ENCODE data around the gene RP2.

RP2 gene

DNA sequence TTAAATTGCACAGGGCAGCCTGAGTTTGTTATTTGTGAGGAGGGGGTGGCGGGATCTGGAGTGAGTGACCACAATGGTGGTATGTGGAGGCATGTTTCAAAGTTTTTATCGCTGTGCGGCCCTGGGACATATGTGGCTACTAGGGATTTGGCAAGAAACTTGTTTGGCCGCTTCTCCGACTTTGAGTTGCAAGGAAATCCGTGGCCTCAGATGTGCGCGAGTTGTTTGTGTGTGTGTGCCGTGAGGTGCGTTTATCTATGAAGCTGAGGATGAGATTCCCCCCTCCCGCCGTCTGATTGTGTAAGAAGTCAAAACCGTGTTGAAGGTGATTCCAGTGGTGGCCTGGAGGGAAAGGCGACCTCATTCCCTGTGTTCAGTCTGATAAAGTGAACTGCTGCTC, 76.8 kb downstream of the RP2 start:
- Histone ChIP-seq H3K9me2 (ENCODE audit: low read depth, low read length) (no peaks in the 10 kb centered on the region), H3K4me2 (ENCODE audit: low read length) (peak overlapping the region; percentile 81), H3K79me2 (ENCODE audit: insufficient read depth, low read length) (no peaks in the 10 kb centered on the region), H2AFZ (ENCODE audit: low read length) (no peak overlapping the region), H3K27ac (ENCODE audit: low read depth, low read length, poor library complexity, severe bottlenecking) (no peak overlapping the region), H4K20me1 (ENCODE audit: insufficient read depth, low read length) (no peaks in the 10 kb centered on the region), H3K4me3 (ENCODE audit: low read depth, low read length, poor library complexity, severe bottlenecking) (peak overlapping the region; percentile 77), H3K27me3 (ENCODE audit: insufficient read depth, low read length) (no peaks in the 10 kb centered on the region), H3K9me3 (ENCODE audit: low read length) (no peaks in the 10 kb centered on the region), H3K36me3 (ENCODE audit: insufficient read depth, low read length) (no peaks in the 10 kb centered on the region), H3K9ac (ENCODE audit: low read length) (peak overlapping the region; percentile 63), H3K4me1 (ENCODE audit: insufficient read depth, low read length, severe bottlenecking) (peaks cover 5% of the 10 kb centered on the region), H3F3A (ENCODE audit: insufficient read depth, low read length) (no peaks in the 10 kb centered on the region)
- no peak for TF ChIP-seq EZH2 (IDR thresholded peaks at IDR 0.05; ENCODE audit: borderline replicate concordance, low read length)
- TF ChIP-seq, protein P1, sequence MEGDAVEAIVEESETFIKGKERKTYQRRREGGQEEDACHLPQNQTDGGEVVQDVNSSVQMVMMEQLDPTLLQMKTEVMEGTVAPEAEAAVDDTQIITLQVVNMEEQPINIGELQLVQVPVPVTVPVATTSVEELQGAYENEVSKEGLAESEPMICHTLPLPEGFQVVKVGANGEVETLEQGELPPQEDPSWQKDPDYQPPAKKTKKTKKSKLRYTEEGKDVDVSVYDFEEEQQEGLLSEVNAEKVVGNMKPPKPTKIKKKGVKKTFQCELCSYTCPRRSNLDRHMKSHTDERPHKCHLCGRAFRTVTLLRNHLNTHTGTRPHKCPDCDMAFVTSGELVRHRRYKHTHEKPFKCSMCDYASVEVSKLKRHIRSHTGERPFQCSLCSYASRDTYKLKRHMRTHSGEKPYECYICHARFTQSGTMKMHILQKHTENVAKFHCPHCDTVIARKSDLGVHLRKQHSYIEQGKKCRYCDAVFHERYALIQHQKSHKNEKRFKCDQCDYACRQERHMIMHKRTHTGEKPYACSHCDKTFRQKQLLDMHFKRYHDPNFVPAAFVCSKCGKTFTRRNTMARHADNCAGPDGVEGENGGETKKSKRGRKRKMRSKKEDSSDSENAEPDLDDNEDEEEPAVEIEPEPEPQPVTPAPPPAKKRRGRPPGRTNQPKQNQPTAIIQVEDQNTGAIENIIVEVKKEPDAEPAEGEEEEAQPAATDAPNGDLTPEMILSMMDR (IDR thresholded peaks at IDR 0.05; ENCODE audit: low read length) = no peak

GRCh38 chrX:46916273-46916672, 79.4 kb downstream of the RP2 start:
- Histone ChIP-seq H3K9me2 (ENCODE audit: low read depth, low read length) (no peaks in the 10 kb centered on the region), H3K9me3 (ENCODE audit: low read length) (no peaks in the 10 kb centered on the region), H3K27ac (ENCODE audit: low read depth, low read length, poor library complexity, severe bottlenecking) (no peak overlapping the region), H4K20me1 (ENCODE audit: insufficient read depth, low read length) (no peaks in the 10 kb centered on the region), H3K4me1 (ENCODE audit: insufficient read depth, low read length, severe bottlenecking) (peaks cover 5% of the 10 kb centered on the region), H2AFZ (ENCODE audit: low read length) (no peak overlapping the region), H3K36me3 (ENCODE audit: insufficient read depth, low read length) (no peaks in the 10 kb centered on the region), H3F3A (ENCODE audit: insufficient read depth, low read length) (no peaks in the 10 kb centered on the region), H3K4me2 (ENCODE audit: low read length) (no peak overlapping the region), H3K4me3 (ENCODE audit: low read depth, low read length, poor library complexity, severe bottlenecking) (no peak overlapping the region), H3K9ac (ENCODE audit: low read length) (no peak overlapping the region), H3K27me3 (ENCODE audit: insufficient read depth, low read length) (no peaks in the 10 kb centered on the region; the same call in 1 of the 2 replicates), H3K79me2 (ENCODE audit: insufficient read depth, low read length) (no peaks in the 10 kb centered on the region)
- TF ChIP-seq, protein P1 (IDR thresholded peaks at IDR 0.05; ENCODE audit: low read length) = no peak
- TF ChIP-seq EZH2 (IDR thresholded peaks at IDR 0.05; ENCODE audit: borderline replicate concordance, low read length) = no peak

DNA sequence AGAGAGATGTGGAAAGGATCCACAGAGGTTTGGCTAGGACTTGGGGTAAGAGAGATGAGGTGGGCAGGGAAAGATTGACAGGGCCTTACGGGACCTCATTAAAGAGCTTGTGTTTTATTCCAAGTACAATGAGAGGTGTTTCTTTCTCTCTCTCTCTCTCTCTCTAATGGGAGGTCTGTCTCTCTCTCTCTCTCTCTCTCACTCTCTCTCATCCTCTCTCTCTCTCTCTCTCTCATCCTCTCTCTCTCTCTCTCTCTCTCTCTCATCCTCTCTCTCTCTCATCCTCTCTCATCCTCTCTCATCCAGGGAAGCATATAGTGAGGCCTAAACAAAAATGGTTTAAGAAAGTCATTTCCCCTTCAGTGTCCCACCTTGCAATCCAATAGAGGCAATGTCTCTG, 80.8 kb downstream of the RP2 start:
- Histone ChIP-seq H3K4me2 (ENCODE audit: low read length) (no peak overlapping the region), H3K36me3 (ENCODE audit: insufficient read depth, low read length) (no peaks in the 10 kb centered on the region), H3K79me2 (ENCODE audit: insufficient read depth, low read length) (no peaks in the 10 kb centered on the region), H3K4me3 (ENCODE audit: low read depth, low read length, poor library complexity, severe bottlenecking) (no peak overlapping the region), H4K20me1 (ENCODE audit: insufficient read depth, low read length) (no peaks in the 10 kb centered on the region), H3K27ac (ENCODE audit: low read depth, low read length, poor library complexity, severe bottlenecking) (no peak overlapping the region), H3K4me1 (ENCODE audit: insufficient read depth, low read length, severe bottlenecking) (peaks cover 5% of the 10 kb centered on the region), H3K9ac (ENCODE audit: low read length) (no peak overlapping the region), H3K9me2 (ENCODE audit: low read depth, low read length) (no peaks in the 10 kb centered on the region), H2AFZ (ENCODE audit: low read length) (no peak overlapping the region), H3F3A (ENCODE audit: insufficient read depth, low read length) (no peaks in the 10 kb centered on the region), H3K9me3 (ENCODE audit: low read length) (no peaks in the 10 kb centered on the region), H3K27me3 (ENCODE audit: insufficient read depth, low read length) (no peaks in the 10 kb centered on the region; the same call in 1 of the 2 replicates)
- TF ChIP-seq, protein P1 (IDR thresholded peaks at IDR 0.05; ENCODE audit: low read length) = no peak
- TF ChIP-seq EZH2 (IDR thresholded peaks at IDR 0.05; ENCODE audit: borderline replicate concordance, low read length) = no peak

Data from OCI-LY1 (cell line).